Left hindlimb (tissue), 1 donor: ENCODE measurements around the gene UPF1.

Experiments used
- DNase-seq: peaks from one replicate; pipeline ENCODE4 v3.0.0-alpha.2; 2018

UPF1 gene

GRCh38 chr19:18840288-18841267, 8.8 kb downstream of the UPF1 start:
- DNase-seq = no peak

GRCh38 chr19:18841400-18841799, 9.6 kb downstream of the UPF1 start:
- no peak for DNase-seq

- no peak for DNase-seq
Measured at GRCh38 chr19:18842166-18842565, 10.4 kb downstream of the UPF1 start.

GRCh38 chr19:18843960-18844359, 12.2 kb downstream of the UPF1 start:
- no peak for DNase-seq

GRCh38 chr19:18844806-18845329, 13.1 kb downstream of the UPF1 start:
- no peak for DNase-seq

GRCh38 chr19:18845961-18846360, 14.2 kb downstream of the UPF1 start:
- no peak for DNase-seq

- peak; percentile 85 for DNase-seq
Measured at GRCh38 chr19:18846862-18847548, 15.2 kb downstream of the UPF1 start.

GRCh38 chr19:18847549-18848463, 16.0 kb downstream of the UPF1 start:
- no peak for DNase-seq

- peak; percentile 78 for DNase-seq
Measured at GRCh38 chr19:18848878-18849661, 17.3 kb downstream of the UPF1 start.

GRCh38 chr19:18849838-18850400, 18.2 kb downstream of the UPF1 start:
- no peak for DNase-seq

- no peak for DNase-seq
Measured at GRCh38 chr19:18850471-18851375, 19.0 kb downstream of the UPF1 start.

GRCh38 chr19:18851673-18852325, 20.0 kb downstream of the UPF1 start:
- no peak for DNase-seq

- no peak for DNase-seq
Measured at GRCh38 chr19:18852648-18853047, 20.9 kb downstream of the UPF1 start.

GRCh38 chr19:18853755-18854427, 22.1 kb downstream of the UPF1 start:
- DNase-seq = no peak

- no peak for DNase-seq
Measured at GRCh38 chr19:18854982-18855381, 23.2 kb downstream of the UPF1 start.

- DNase-seq = no peak
Measured at GRCh38 chr19:18855647-18856384, 24.1 kb downstream of the UPF1 start.

GRCh38 chr19:18856385-18857126, 24.8 kb downstream of the UPF1 start:
- no peak for DNase-seq

GRCh38 chr19:18857223-18857622, 25.5 kb downstream of the UPF1 start:
- no peak for DNase-seq
